ENCODE data around the gene SRGAP1. TPM values are rescaled to one million over a fixed set of nuclear protein-coding genes. Genes with fewer than 3 reads are reported as not detected.
A peak's percentile ranks its signal among the peaks of the same experiment; 100 is the strongest.
"Not testable (repeated sequence)": the region's sequence is repeated elsewhere in the genome, so short reads cannot be mapped to it uniquely, and the experiment has no call there.

The SRGAP1 gene
- polyA plus RNA-seq, 1 donor (not counting 4 experiments of a cell fraction or from before 2014, with no cell fraction given) = 4.5 TPM

DNA sequence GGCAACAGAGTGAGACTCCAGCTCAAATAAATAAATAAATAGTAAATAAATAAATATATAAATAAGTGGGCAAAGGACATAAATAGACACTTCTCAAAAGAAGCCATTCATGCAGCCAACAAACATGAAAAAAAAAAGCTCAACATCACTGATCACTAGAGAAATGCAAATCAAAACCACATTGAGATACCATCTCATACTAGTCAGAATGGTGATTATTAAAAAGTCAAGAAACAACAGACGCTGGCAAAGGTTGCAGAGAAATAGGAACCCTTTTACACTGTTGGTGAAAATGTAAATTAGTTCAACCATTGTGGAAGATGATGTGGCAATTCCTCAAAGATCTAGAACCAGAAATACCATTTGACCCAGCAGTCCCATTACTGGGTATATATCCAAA lies 322.5 kb downstream of the SRGAP1 start:
- H3K4me2 ChIP-seq (ENCODE audit: control insufficient read depth, extremely low read depth, insufficient read depth, low read depth, low read length); H3K36me3 ChIP-seq (ENCODE audit: control insufficient read depth in 2 of 2, extremely low read depth in 1 of 2, insufficient read depth in 2 of 2, low read length in 2 of 2); H3K9me1 ChIP-seq (ENCODE audit: control insufficient read depth, extremely low read depth, insufficient read depth, low read length); H2AFZ ChIP-seq (ENCODE audit: control insufficient read depth, low read length); H4K20me1 ChIP-seq (ENCODE audit: control insufficient read depth, extremely low read depth, insufficient read depth, low read length); dilution Hi-C loops (cut with MboI; ENCODE audit: extremely low pct_ligation_motif_present, low sequenced_read_pairs); H3K79me2 ChIP-seq (ENCODE audit: control insufficient read depth, insufficient read depth, low read length); DNase-seq (ENCODE audit: low read depth, low spot score); H3K9ac ChIP-seq (ENCODE audit: control insufficient read depth, extremely low read depth, insufficient read depth, low read length); H3K27me3 ChIP-seq (ENCODE audit: control insufficient read depth, extremely low read depth, insufficient read depth, low read length); H3K4me3 ChIP-seq (ENCODE audit: control insufficient read depth in 2 of 3, extremely low read depth in 1 of 3, insufficient read depth in 2 of 3, low read depth in 1 of 3, low read length in 3 of 3); H3K27ac ChIP-seq (ENCODE audit: control insufficient read depth, insufficient read depth, low read length); FAIRE-seq; H3K9me3 ChIP-seq (ENCODE audit: control insufficient read depth, low read depth, low read length): not testable (repeated sequence)
- peaks cover 28% of the 10 kb centered on the region for H3K4me1 ChIP-seq (ENCODE audit: control insufficient read depth, extremely low read depth, insufficient read depth, low read length)

GRCh38 chr12:64170024-64170423 lies 325.5 kb downstream of the SRGAP1 start:
- H3K4me2 ChIP-seq (ENCODE audit: control insufficient read depth, extremely low read depth, insufficient read depth, low read depth, low read length) = peak overlapping the region; percentile 34
- H3K9me3 ChIP-seq (ENCODE audit: control insufficient read depth, low read depth, low read length) = no peaks in the 10 kb centered on the region
- FAIRE-seq (peak; percentile 94), DNase-seq (ENCODE audit: low read depth, low spot score) (peak; percentile 49)
- H2AFZ ChIP-seq (ENCODE audit: control insufficient read depth, low read length) = peak overlapping the region; percentile 91
- peak overlapping the region; percentile 50 for H3K27ac ChIP-seq (ENCODE audit: control insufficient read depth, insufficient read depth, low read length)
- dilution Hi-C loops (cut with MboI; ENCODE audit: extremely low pct_ligation_motif_present, low sequenced_read_pairs) = no loop called here
- H3K9me1 ChIP-seq (ENCODE audit: control insufficient read depth, extremely low read depth, insufficient read depth, low read length) = no peaks in the 10 kb centered on the region
- no peaks in the 10 kb centered on the region for H4K20me1 ChIP-seq (ENCODE audit: control insufficient read depth, extremely low read depth, insufficient read depth, low read length)
- H3K79me2 ChIP-seq (ENCODE audit: control insufficient read depth, insufficient read depth, low read length) = no peaks in the 10 kb centered on the region
- H3K27me3 ChIP-seq (ENCODE audit: control insufficient read depth, extremely low read depth, insufficient read depth, low read length) = no peaks in the 10 kb centered on the region
- H3K9ac ChIP-seq (ENCODE audit: control insufficient read depth, extremely low read depth, insufficient read depth, low read length) = peak overlapping the region; percentile 18
- peak overlapping the region in 2 of 3 experiments; percentile 20 to 25 for H3K4me3 ChIP-seq (ENCODE audit: control insufficient read depth in 2 of 3, extremely low read depth in 1 of 3, insufficient read depth in 2 of 3, low read depth in 1 of 3, low read length in 3 of 3)
- TF ChIP-seq, protein P1, sequence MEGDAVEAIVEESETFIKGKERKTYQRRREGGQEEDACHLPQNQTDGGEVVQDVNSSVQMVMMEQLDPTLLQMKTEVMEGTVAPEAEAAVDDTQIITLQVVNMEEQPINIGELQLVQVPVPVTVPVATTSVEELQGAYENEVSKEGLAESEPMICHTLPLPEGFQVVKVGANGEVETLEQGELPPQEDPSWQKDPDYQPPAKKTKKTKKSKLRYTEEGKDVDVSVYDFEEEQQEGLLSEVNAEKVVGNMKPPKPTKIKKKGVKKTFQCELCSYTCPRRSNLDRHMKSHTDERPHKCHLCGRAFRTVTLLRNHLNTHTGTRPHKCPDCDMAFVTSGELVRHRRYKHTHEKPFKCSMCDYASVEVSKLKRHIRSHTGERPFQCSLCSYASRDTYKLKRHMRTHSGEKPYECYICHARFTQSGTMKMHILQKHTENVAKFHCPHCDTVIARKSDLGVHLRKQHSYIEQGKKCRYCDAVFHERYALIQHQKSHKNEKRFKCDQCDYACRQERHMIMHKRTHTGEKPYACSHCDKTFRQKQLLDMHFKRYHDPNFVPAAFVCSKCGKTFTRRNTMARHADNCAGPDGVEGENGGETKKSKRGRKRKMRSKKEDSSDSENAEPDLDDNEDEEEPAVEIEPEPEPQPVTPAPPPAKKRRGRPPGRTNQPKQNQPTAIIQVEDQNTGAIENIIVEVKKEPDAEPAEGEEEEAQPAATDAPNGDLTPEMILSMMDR (optimal IDR thresholded peaks at IDR 0.05 in 1 of 3, IDR thresholded peaks at IDR 0.05 in 1 of 3, conservative IDR thresholded peaks at IDR 0.05 in 1 of 3; ENCODE audit: extremely low read depth in 1 of 3, insufficient read depth in 2 of 3, low read length in 3 of 3) = no peak
- TF ChIP-seq EZH2 (IDR thresholded peaks at IDR 0.05; ENCODE audit: low read length) = no peak
- peaks cover 33% of the 10 kb centered on the region for H3K4me1 ChIP-seq (ENCODE audit: control insufficient read depth, extremely low read depth, insufficient read depth, low read length)
- H3K36me3 ChIP-seq (ENCODE audit: control insufficient read depth in 2 of 2, extremely low read depth in 1 of 2, insufficient read depth in 2 of 2, low read length in 2 of 2) = no peaks in the 10 kb centered on the region

DNA sequence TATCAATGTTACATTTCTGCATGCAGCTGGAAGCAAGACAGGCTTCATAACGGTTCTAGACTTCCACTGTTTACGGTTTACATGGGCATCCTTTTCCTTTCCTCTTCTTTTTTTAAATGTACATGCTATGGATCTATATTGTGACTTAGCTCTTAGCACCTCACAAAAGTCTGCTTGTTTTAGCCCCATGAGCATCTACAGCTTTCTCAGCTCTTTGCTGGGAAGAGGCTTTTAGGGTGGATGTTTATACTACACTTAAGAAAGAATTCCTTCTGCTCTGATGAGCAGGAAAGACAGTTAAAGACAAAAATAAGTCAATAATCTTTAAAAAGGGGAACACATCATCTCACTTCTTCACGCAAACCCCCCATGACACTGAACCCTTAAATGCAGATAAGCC lies 326.2 kb downstream of the SRGAP1 start:
- FAIRE-seq = no peak
- no peaks in the 10 kb centered on the region for H3K9me1 ChIP-seq (ENCODE audit: control insufficient read depth, extremely low read depth, insufficient read depth, low read length)
- no peaks in the 10 kb centered on the region for H3K27me3 ChIP-seq (ENCODE audit: control insufficient read depth, extremely low read depth, insufficient read depth, low read length)
- H3K9ac ChIP-seq (ENCODE audit: control insufficient read depth, extremely low read depth, insufficient read depth, low read length) = peak overlapping the region; percentile 22
- no peaks in the 10 kb centered on the region for H3K36me3 ChIP-seq (ENCODE audit: control insufficient read depth in 2 of 2, extremely low read depth in 1 of 2, insufficient read depth in 2 of 2, low read length in 2 of 2)
- H3K79me2 ChIP-seq (ENCODE audit: control insufficient read depth, insufficient read depth, low read length) = no peaks in the 10 kb centered on the region
- peak overlapping the region; percentile 34 for H3K4me2 ChIP-seq (ENCODE audit: control insufficient read depth, extremely low read depth, insufficient read depth, low read depth, low read length)
- peaks cover 33% of the 10 kb centered on the region for H3K4me1 ChIP-seq (ENCODE audit: control insufficient read depth, extremely low read depth, insufficient read depth, low read length)
- TF ChIP-seq, protein P1 (optimal IDR thresholded peaks at IDR 0.05 in 1 of 3, IDR thresholded peaks at IDR 0.05 in 1 of 3, conservative IDR thresholded peaks at IDR 0.05 in 1 of 3; ENCODE audit: extremely low read depth in 1 of 3, insufficient read depth in 2 of 3, low read length in 3 of 3) = no peak
- TF ChIP-seq EZH2 (IDR thresholded peaks at IDR 0.05; ENCODE audit: low read length) = no peak
- H4K20me1 ChIP-seq (ENCODE audit: control insufficient read depth, extremely low read depth, insufficient read depth, low read length) = no peaks in the 10 kb centered on the region
- no peaks in the 10 kb centered on the region for H3K9me3 ChIP-seq (ENCODE audit: control insufficient read depth, low read depth, low read length)
- dilution Hi-C loops (cut with MboI; ENCODE audit: extremely low pct_ligation_motif_present, low sequenced_read_pairs) = no loop called here
- H3K4me3 ChIP-seq (ENCODE audit: control insufficient read depth in 2 of 3, extremely low read depth in 1 of 3, insufficient read depth in 2 of 3, low read depth in 1 of 3, low read length in 3 of 3) = no peak overlapping the region
- no peak for DNase-seq (ENCODE audit: low read depth, low spot score)
- peak overlapping the region; percentile 50 for H3K27ac ChIP-seq (ENCODE audit: control insufficient read depth, insufficient read depth, low read length)
- peak overlapping the region; percentile 40 for H2AFZ ChIP-seq (ENCODE audit: control insufficient read depth, low read length)
